DND-41 (cell line): ENCODE data around the gene HELB.

Experiments used
- ATAC-seq: fragments of 200-7000 bp; cut with Tn5 transposase; 3 replicates; pipeline ENCODE4 v1.9.1; 2021; ENCODE audit warnings: low read depth; ENCODE audit not compliant: insufficient read depth
- DNase-seq: peaks from one replicate; pipeline ENCODE4 v3.0.0-alpha.2; 2020
- H2AFZ ChIP-seq: 2 replicates; pipeline ENCODE4 v1.6.0; 2012; ENCODE audit warnings: low read depth, low read length
- H3K27ac ChIP-seq: 2 replicates; pipeline ENCODE4 v1.5.1; 2012; ENCODE audit warnings: low read length, inconsistent platforms
- H3K27me3 ChIP-seq: fragments of 200-600 bp; sonication (generic); 2 replicates; pipeline ENCODE4 v1.6.0; 2012; ENCODE audit warnings: low read length, mild to moderate bottlenecking, inconsistent platforms; ENCODE audit not compliant: insufficient read depth, poor library complexity
- H3K36me3 ChIP-seq: 2 replicates; pipeline ENCODE4 v1.5.1; 2012; ENCODE audit warnings: low read length, inconsistent platforms; ENCODE audit not compliant: insufficient read depth
- H3K4me1 ChIP-seq: 2 replicates; pipeline ENCODE4 v1.5.1; 2012; ENCODE audit warnings: mild to moderate bottlenecking, low read length; ENCODE audit not compliant: insufficient read depth
- H3K4me2 ChIP-seq: 2 replicates; pipeline ENCODE4 v1.6.0; 2012; ENCODE audit warnings: mild to moderate bottlenecking, moderate library complexity, low read length, inconsistent platforms; ENCODE audit not compliant: insufficient read depth
- H3K4me3 ChIP-seq, 2 experiments: fragments of 200-600 bp in 1 of 2; shearing (Covaris generic) in 1 of 2; 2 replicates each; pipeline ENCODE4 v1.5.1; 2012 to 2016; ENCODE audit warnings: inconsistent platforms in 2 of 2, low read length in 2 of 2, mild to moderate bottlenecking in 2 of 2, low read depth in 1 of 2, moderate library complexity in 1 of 2
- H3K79me2 ChIP-seq: 2 replicates; pipeline ENCODE4 v1.6.0; 2012; ENCODE audit warnings: low read length, inconsistent platforms; ENCODE audit not compliant: insufficient read depth
- H3K9ac ChIP-seq: 2 replicates; pipeline ENCODE4 v1.6.0; 2012; ENCODE audit warnings: low read depth, mild to moderate bottlenecking, inconsistent platforms, low read length, moderate library complexity
- H3K9me3 ChIP-seq: 2 replicates; pipeline ENCODE4 v1.5.1; 2012; ENCODE audit warnings: low read length, moderate library complexity, mild to moderate bottlenecking, inconsistent platforms; ENCODE audit not compliant: insufficient read depth, severe bottlenecking
- H4K20me1 ChIP-seq: 2 replicates; pipeline ENCODE4 v1.6.0; 2012; ENCODE audit warnings: low read length; ENCODE audit not compliant: insufficient read depth
- EZH2 ChIP-seq: IDR thresholded peaks from 3 replicates; pipeline ENCODE4 v1.6.1; 2012; ENCODE audit warnings: borderline replicate concordance, low read depth, mild to moderate bottlenecking, moderate library complexity, low read length, inconsistent platforms; ENCODE audit not compliant: severe bottlenecking
- TF ChIP-seq, protein P1 (sequence below): IDR thresholded peaks from 2 replicates; pipeline ENCODE4 v1.5.1; 2012; ENCODE audit warnings: borderline replicate concordance, low read length, moderate library complexity, mild to moderate bottlenecking; ENCODE audit not compliant: poor library complexity, severe bottlenecking; ENCODE audit errors: extremely low read depth

The HELB gene

DNA sequence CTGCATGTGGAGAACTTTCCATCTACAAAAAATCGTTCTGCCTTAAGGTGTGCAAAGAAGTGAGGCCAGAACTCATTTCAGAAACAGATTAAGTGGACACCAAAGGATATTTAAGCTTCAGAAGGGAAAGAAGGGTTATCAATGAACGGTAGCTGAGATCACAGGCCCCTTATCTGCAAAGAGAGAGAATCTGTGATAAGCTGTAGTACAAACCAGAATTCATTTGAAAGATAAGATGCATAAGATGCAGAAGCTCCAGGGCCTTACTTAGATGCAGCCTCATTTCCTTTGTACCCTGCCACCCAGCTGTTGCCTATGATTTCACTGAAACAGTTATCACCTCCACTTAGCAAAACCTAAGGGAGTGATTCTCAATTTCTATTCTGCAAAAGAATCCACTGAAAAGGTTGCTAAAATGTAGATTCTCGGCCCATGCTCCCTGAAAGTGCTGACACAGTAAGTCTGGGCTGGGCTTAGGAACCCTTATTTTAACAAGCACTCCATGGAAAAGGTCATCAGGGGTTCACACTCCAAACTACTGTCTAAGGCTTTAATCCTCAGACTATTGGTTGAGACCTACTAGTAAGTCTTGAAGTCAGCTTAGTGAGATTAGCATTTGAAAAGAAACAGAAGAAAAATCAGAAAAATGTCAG lies 64.8 kb downstream of the HELB start:
- no peak overlapping the region for H2AFZ ChIP-seq
- H3K79me2 ChIP-seq = no peaks in the 10 kb centered on the region
- no peak overlapping the region for H3K27ac ChIP-seq
- H3K4me2 ChIP-seq = no peak overlapping the region
- H3K36me3 ChIP-seq = no peaks in the 10 kb centered on the region
- H3K4me1 ChIP-seq = no peaks in the 10 kb centered on the region
- H3K4me3 ChIP-seq = no peak overlapping the region
- no peak for ATAC-seq
- no peaks in the 10 kb centered on the region for H4K20me1 ChIP-seq
- H3K27me3 ChIP-seq = no peaks in the 10 kb centered on the region
- no peaks in the 10 kb centered on the region for H3K9me3 ChIP-seq
- TF ChIP-seq, protein P1, sequence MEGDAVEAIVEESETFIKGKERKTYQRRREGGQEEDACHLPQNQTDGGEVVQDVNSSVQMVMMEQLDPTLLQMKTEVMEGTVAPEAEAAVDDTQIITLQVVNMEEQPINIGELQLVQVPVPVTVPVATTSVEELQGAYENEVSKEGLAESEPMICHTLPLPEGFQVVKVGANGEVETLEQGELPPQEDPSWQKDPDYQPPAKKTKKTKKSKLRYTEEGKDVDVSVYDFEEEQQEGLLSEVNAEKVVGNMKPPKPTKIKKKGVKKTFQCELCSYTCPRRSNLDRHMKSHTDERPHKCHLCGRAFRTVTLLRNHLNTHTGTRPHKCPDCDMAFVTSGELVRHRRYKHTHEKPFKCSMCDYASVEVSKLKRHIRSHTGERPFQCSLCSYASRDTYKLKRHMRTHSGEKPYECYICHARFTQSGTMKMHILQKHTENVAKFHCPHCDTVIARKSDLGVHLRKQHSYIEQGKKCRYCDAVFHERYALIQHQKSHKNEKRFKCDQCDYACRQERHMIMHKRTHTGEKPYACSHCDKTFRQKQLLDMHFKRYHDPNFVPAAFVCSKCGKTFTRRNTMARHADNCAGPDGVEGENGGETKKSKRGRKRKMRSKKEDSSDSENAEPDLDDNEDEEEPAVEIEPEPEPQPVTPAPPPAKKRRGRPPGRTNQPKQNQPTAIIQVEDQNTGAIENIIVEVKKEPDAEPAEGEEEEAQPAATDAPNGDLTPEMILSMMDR = no peak
- no peak for TF ChIP-seq EZH2
- DNase-seq = no peak
- H3K9ac ChIP-seq = no peak overlapping the region

DNA sequence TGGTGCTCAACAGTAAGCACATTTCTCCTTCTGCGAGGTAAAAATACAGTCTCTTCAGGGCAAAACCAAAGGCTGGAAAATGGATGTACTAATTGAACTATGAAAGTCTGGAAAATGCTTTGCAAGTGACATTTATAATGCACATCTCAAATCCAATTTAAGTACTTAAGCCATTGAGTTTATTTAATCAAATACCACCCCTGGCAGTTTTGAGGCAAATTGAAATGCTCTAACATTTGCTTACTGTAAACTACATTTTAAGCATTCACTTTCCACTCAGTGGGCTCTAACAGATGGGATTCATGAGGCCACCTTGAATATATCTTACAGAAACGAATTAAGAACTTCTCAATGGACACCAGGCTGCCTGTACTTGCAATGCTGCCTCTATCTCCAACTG lies 69.7 kb downstream of the HELB start:
- H2AFZ ChIP-seq = no peak overlapping the region
- no peaks in the 10 kb centered on the region for H4K20me1 ChIP-seq
- DNase-seq = no peak
- no peak overlapping the region for H3K27ac ChIP-seq
- TF ChIP-seq EZH2 = no peak
- TF ChIP-seq, protein P1 = no peak
- no peaks in the 10 kb centered on the region for H3K36me3 ChIP-seq
- no peaks in the 10 kb centered on the region for H3K27me3 ChIP-seq
- no peak for ATAC-seq
- no peaks in the 10 kb centered on the region for H3K9me3 ChIP-seq
- H3K9ac ChIP-seq = no peak overlapping the region
- H3K4me3 ChIP-seq = no peak overlapping the region
- no peaks in the 10 kb centered on the region for H3K4me1 ChIP-seq
- H3K4me2 ChIP-seq = no peak overlapping the region
- H3K79me2 ChIP-seq = no peaks in the 10 kb centered on the region

DNA sequence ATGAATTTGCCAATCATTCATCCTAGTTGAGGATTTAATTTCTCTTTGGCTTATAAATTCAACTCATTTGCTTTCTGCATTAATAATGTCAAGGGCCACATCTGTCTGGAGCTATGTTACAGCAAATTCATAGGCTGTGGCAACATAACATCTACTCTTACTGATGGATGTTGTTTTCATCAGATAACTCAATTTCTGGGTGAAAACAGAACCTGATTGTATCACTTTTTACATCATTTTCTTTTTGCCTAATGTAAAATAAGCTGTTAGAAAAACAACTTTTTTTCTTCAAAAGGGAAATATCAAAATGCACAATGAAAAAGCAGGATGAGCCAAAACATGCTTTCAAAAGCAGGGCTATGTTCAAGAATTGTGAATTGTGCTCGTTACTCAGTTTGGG lies 73.3 kb downstream of the HELB start:
- no peak for DNase-seq
- H3K9ac ChIP-seq = no peak overlapping the region
- no peak overlapping the region for H2AFZ ChIP-seq
- H3K36me3 ChIP-seq = no peaks in the 10 kb centered on the region
- ATAC-seq = no peak
- H3K4me2 ChIP-seq = no peak overlapping the region
- H3K79me2 ChIP-seq = no peaks in the 10 kb centered on the region
- no peak overlapping the region for H3K4me3 ChIP-seq
- TF ChIP-seq, protein P1 = no peak
- no peaks in the 10 kb centered on the region for H3K9me3 ChIP-seq
- H4K20me1 ChIP-seq = no peaks in the 10 kb centered on the region
- H3K27me3 ChIP-seq = no peaks in the 10 kb centered on the region
- no peak overlapping the region for H3K27ac ChIP-seq
- no peaks in the 10 kb centered on the region for H3K4me1 ChIP-seq

DNA sequence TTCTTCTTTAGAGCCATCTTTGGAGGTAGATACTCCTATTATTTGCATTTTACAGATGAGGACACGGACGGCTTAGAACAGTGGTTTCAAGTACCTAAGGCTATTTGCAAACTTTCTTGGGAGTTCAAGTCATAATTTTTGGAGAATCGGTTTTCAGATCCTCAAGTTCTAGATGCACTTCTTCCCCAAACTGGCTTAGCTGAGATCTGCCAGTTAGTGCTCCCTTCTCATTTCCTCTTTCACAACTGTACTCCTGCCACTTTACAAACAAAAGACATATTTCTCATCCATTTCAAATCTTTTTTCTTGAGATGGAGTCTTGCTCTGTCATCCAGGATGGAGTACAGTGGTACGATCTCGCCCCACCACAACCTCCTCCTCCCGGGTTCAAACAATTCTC lies 77.3 kb downstream of the HELB start:
- ATAC-seq (no peak), DNase-seq (no peak)
- Histone ChIP-seq H3K27ac (no peak overlapping the region), H3K4me2 (no peak overlapping the region), H3K36me3 (no peaks in the 10 kb centered on the region), H3K9ac (no peak overlapping the region), H3K4me1 (no peaks in the 10 kb centered on the region), H4K20me1 (no peaks in the 10 kb centered on the region), H3K27me3 (no peaks in the 10 kb centered on the region), H3K9me3 (no peaks in the 10 kb centered on the region), H2AFZ (no peak overlapping the region), H3K79me2 (no peaks in the 10 kb centered on the region), H3K4me3 (no peak overlapping the region)
- TF ChIP-seq, protein P1 = no peak
- TF ChIP-seq EZH2 = no peak
